Measurements from ENCODE around the gene RAD51D.
"Not testable (repeated sequence)": the region's sequence is repeated elsewhere in the genome, so short reads cannot be mapped to it uniquely, and the experiment has no call there.

RAD51D gene

GRCh38 chr17:35127751-35128514 lies 8.3 kb upstream of the RAD51D start:
- Mint-ChIP-seq H3K27ac (peak overlapping the region in 1 of 2 donors; percentile 41), H3K4me3 (no peak overlapping the region), H3K9me3 (no peaks in the 10 kb centered on the region), H3K27me3 (no peaks in the 10 kb centered on the region), H3K4me1 (peaks cover 8% of the 10 kb centered on the region)
- DNase-seq (no peak), ATAC-seq (no peak)

GRCh38 chr17:35121315-35121714 lies 1.7 kb upstream of the RAD51D start, which contains the start of gene FNDC8:
Gene FNDC8 (plus strand): TSS chr17:35121615. CDS start chr17:35121694, 79 bp downstream.
- Mint-ChIP-seq H3K4me1 (peaks cover 37% of the 10 kb centered on the region), H3K4me3 (peak within 1 kb of the TSS in 1 of 2 donors; percentile 5), H3K27me3 (no peaks in the 10 kb centered on the region), H3K27ac (no peak within 1 kb of the TSS), H3K9me3 (no peaks in the 10 kb centered on the region)
- DNase-seq (no peak), ATAC-seq (no peak)

DNA sequence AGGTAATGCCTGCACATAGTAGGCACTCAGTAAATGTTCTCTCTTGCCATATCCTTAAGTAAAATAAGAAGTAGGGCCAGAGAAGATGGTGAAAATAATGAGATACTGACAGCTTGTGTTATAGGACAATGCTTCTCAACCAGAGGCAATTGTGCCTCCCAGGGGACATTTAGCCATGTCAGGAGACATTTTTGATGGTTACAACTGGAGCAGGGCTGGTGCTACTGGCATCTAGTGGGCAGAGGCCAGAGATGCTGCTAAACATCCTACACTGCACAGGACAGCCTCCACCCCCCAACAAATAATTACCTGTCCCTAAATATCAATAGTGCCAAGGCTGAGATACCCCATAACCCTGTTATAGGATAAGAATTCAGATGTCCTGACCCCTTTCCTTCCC lies 1.7 kb downstream of the RAD51D start:
- Mint-ChIP-seq H3K27me3 (no peaks in the 10 kb centered on the region), H3K4me3 (peak overlapping the region; percentile 90 to 98), H3K27ac (peak overlapping the region in 1 of 2 donors; percentile 41), H3K4me1 (peaks cover 50% of the 10 kb centered on the region), H3K9me3 (no peaks in the 10 kb centered on the region)
- DNase-seq: peak; percentile 28 to 54
- peak; percentile 63 for ATAC-seq

DNA sequence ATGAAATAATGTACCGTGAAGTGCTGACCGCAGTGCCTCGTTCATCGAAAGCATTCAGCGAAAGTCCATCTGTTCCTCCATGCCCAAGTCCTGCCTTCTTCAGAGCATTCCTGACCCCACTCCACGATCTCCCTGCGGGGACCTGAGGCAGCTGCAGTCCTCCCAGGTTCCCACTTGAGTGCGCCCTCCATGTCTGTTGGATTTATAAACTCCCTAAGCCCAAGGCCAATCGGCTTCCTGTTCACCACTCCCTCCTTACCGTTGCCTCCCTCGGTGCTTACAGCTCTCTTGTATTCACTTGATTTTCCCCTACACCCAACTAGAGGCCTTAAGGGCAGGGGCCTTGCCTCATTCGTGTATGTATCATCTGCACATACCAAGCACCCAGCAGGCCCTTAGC lies 2.8 kb downstream of the RAD51D start:
- no peaks in the 10 kb centered on the region for H3K9me3 Mint-ChIP-seq
- peak overlapping the region in 1 of 2 donors; percentile 19 for H3K27ac Mint-ChIP-seq
- no peak for DNase-seq
- no peak for ATAC-seq
- peaks cover 53% of the 10 kb centered on the region for H3K4me1 Mint-ChIP-seq
- H3K4me3 Mint-ChIP-seq: no peak overlapping the region
- no peaks in the 10 kb centered on the region for H3K27me3 Mint-ChIP-seq

DNA sequence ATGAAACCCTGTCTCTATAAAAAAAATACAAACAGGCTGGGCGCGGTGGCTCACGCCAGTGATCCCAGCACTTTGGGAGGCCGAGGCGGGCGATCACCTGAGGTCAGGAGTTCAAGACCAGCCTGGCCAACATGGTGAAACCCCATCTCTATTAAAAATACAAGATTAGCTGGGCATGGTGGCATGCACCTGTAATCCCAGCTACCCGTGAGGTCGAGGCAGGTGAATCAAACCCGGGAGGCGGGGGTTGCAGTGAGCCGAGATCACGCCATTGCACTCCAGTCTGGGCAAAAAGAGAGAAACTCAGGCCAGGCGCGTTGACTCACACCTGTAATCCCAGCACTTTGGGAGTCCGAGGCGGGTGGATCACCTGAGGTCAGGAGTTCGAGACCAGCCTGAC lies 8.9 kb downstream of the RAD51D start:
- H3K9me3 Mint-ChIP-seq, H3K27me3 Mint-ChIP-seq, H3K4me3 Mint-ChIP-seq, DNase-seq, H3K27ac Mint-ChIP-seq, ATAC-seq: not testable (repeated sequence)
- peaks cover 11% of the 10 kb centered on the region for H3K4me1 Mint-ChIP-seq

DNA sequence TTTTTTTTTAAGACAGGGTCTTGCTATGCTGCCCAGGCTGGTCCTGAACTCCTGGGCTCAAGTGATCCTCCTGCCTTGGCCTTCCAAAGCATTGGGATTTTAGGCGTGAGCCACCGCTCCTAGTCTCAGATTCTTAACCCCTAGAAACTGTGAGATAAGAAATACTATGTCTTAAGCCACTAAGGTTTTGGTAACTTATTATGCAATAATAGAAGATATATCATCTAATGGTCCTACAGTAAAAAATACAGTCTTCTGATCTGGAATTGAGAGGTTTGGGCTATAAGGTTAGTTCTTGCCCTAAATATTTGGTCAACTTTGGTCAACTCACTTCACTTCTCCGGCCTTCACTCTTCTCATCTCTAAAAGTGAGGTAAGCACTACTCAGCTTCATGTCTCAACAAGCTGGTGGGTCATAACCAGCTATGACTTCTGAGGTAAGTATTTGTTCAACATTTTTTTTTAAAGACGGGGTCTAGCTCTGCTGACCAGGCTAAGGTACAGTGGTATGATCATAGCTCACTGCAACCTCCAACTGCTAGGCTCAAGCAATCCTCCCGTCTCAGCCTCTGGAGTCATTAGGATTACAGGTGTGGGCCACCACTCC lies 14.7 kb downstream of the RAD51D start:
- ATAC-seq (no peak), DNase-seq (no peak)
- Mint-ChIP-seq H3K9me3 (no peaks in the 10 kb centered on the region), H3K27ac (no peak overlapping the region), H3K4me3 (no peak overlapping the region), H3K27me3 (no peaks in the 10 kb centered on the region), H3K4me1 (peaks cover 12% of the 10 kb centered on the region)

DNA sequence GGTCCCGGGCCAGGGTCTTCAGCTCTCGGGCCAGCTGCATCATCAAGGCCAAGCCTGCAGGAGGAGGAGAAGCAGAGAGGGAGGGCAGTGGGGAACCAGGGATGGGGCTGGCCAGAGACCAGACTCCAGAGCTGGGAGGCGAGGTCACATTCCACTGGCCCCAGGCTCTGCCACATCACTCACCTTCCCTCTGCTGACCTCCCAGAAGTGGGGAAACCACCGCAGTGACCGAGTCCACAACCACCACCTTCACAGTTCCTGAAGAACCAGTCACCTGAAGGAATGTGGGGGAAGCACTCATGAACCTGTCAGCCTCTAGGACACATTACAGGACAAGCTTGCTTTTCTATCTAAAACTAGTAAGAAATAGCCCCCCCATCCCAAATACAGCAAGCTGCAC lies 16.4 kb downstream of the RAD51D start:
- Mint-ChIP-seq H3K27me3 (no peaks in the 10 kb centered on the region), H3K4me3 (no peak overlapping the region), H3K9me3 (no peaks in the 10 kb centered on the region), H3K4me1 (peaks cover 12% of the 10 kb centered on the region), H3K27ac (peak overlapping the region in 1 of 2 donors; percentile 59)
- ATAC-seq (no peak), DNase-seq (no peak)

GRCh38 chr17:35101725-35102124 lies 17.9 kb downstream of the RAD51D start:
- no peak overlapping the region for H3K27ac Mint-ChIP-seq

GRCh38 chr17:35101036-35101435 lies 18.6 kb downstream of the RAD51D start:
- Mint-ChIP-seq H3K27ac (peak overlapping the region in 1 of 2 donors; percentile 8), H3K9me3 (no peaks in the 10 kb centered on the region), H3K27me3 (no peaks in the 10 kb centered on the region), H3K4me3 (no peak overlapping the region), H3K4me1 (peaks cover 18% of the 10 kb centered on the region)
- no peak for ATAC-seq
- DNase-seq: no peak

More at GRCh38 chr17:35101725-35102124, 17.9 kb downstream of the RAD51D start:
- ATAC-seq (peak; percentile 67), DNase-seq (no peak)
- Mint-ChIP-seq H3K4me3 (no peak overlapping the region), H3K27me3 (no peaks in the 10 kb centered on the region), H3K9me3 (no peaks in the 10 kb centered on the region), H3K4me1 (peaks cover 18% of the 10 kb centered on the region)

GRCh38 chr17:35099908-35100307 lies 19.8 kb downstream of the RAD51D start:
- H3K27ac Mint-ChIP-seq: no peak overlapping the region

GRCh38 chr17:35097776-35098175 lies 21.9 kb downstream of the RAD51D start:
- Mint-ChIP-seq H3K27ac (no peak overlapping the region), H3K4me3 (no peak overlapping the region), H3K4me1 (peaks cover 18% of the 10 kb centered on the region), H3K9me3 (no peaks in the 10 kb centered on the region), H3K27me3 (no peaks in the 10 kb centered on the region)
- ATAC-seq (no peak), DNase-seq (no peak)

More at GRCh38 chr17:35099908-35100307, 19.8 kb downstream of the RAD51D start:
- Mint-ChIP-seq H3K27me3 (no peaks in the 10 kb centered on the region), H3K4me1 (peaks cover 18% of the 10 kb centered on the region), H3K4me3 (no peak overlapping the region), H3K9me3 (no peaks in the 10 kb centered on the region)
- ATAC-seq: no peak
- no peak for DNase-seq

DNA sequence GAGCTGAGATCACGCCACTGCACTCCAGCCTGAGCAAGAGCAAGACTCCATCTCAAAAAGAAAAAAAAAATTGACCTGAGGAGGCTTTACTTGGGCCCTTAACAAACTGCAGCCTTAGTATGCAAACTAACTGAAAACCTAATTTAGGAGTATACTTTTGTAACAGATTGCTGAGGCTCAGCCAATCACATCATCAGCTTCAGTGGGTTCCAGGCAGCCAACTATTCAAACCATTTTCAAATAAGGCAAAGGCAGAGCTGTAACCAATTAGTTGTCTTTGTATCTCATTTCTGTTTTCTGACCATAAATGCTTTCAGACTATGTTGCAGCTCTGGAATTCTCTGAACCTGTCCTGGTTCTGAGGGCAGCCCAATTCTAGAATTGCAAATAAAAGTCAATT lies 23.9 kb downstream of the RAD51D start:
- Mint-ChIP-seq H3K9me3 (no peaks in the 10 kb centered on the region), H3K27me3 (no peaks in the 10 kb centered on the region), H3K4me1 (peaks cover 13% of the 10 kb centered on the region), H3K27ac (no peak overlapping the region), H3K4me3 (no peak overlapping the region)
- DNase-seq (no peak), ATAC-seq (no peak)

DNA sequence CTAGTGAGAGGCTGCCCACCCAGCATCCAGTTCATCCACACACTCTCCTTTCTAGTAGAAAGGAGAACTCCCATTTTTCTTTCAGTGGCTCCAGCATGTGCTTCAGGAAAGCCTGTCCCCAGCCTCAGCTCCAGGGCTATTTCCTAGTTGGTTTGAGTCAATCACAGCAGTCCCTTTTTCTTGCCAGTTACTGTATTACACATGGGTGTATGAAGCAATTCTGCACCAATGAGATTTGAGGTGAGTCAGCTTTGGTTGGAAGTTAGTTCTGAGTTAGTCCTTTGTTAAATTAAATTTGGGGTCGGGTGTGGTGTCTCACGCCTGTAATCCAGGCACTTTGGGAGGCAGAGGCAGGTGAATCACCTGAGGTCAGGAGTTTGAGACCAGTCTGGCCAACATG lies 24.8 kb downstream of the RAD51D start:
- DNase-seq (no peak), ATAC-seq (no peak)
- no peak overlapping the region for H3K27ac Mint-ChIP-seq

DNA sequence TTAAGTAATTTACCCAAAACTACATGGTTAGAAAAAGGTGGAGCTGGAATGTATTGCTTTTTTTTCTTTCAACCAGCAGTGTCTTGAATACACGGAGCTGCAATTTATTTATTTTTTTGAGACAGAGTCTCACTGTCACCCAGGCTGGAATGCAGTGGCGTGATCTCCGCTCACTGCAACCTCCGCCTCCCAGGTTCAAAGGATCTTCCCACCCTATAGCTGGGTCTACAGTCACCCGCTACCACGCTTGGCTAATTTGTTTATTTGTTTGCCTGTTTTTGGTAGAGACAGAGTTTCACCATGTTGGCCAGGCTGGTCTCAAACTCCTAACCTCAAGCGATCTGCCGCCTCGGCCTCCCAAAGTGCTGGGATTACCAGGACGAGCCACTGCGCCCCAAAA lies 29.0 kb downstream of the RAD51D start:
- H3K9me3 Mint-ChIP-seq, H3K27me3 Mint-ChIP-seq, ATAC-seq, H3K27ac Mint-ChIP-seq, DNase-seq: not testable (repeated sequence)
- H3K4me3 Mint-ChIP-seq: peak overlapping the region; percentile 26 to 42
- peaks cover 51% of the 10 kb centered on the region for H3K4me1 Mint-ChIP-seq

More for the DNA sequence above, 24.8 kb downstream of the RAD51D start:
- Mint-ChIP-seq H3K9me3 (no peaks in the 10 kb centered on the region), H3K4me1 (peaks cover 21% of the 10 kb centered on the region), H3K4me3 (no peak overlapping the region), H3K27me3 (no peaks in the 10 kb centered on the region)

DNA sequence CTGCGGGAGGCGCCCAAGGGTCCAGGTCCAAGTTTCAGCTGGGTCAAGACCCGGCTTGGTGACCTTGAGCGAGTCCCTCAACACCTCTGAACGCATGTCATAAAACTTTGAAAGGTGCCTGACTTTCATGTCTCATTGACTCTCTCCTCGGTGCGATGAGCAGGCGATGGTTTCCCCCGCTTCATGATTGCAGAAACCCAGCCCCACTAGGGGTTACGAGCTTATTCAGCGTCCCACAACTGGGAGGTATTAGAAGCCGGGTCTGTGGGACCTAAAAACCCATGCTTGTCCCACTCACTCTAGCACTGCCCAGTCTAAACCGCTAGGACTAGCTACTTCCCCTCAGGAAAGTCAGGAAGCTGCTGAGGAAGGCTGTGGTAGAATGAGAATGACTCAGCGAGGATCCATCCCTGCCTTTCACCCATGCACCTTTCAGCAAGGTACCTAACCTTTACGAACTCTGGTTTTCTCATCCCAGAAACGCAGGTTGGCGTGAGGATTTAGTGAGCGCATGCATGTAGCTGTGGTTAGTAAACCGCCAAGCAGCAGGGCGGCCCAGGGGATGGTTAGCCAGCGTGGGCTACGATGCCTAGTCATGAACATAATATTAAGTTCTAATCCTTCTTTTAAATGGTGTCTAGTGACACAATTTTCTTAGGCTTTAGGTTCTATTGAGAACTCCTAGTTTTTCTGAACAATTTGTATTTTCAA lies 29.9 kb downstream of the RAD51D start:
- peak overlapping the region; percentile 87 to 88 for H3K4me3 Mint-ChIP-seq
- DNase-seq (peak in 1 of 2 donors; percentile 44), ATAC-seq (peak; percentile 45)
- peaks cover 60% of the 10 kb centered on the region for H3K4me1 Mint-ChIP-seq
- no peaks in the 10 kb centered on the region for H3K27me3 Mint-ChIP-seq
- H3K27ac Mint-ChIP-seq: peak overlapping the region; percentile 92 to 94
- no peaks in the 10 kb centered on the region for H3K9me3 Mint-ChIP-seq
